HG03135 (cell line): ENCODE results near the gene ADGRE1.

Experiments used
- ATAC-seq: cut with Tn5 transposase; IDR thresholded peaks from one replicate; pipeline ENCODE4 v1.9.1; 2021; ENCODE audit warnings: mild to moderate bottlenecking, moderate library complexity; ENCODE audit not compliant: unreplicated experiment

The ADGRE1 gene

DNA sequence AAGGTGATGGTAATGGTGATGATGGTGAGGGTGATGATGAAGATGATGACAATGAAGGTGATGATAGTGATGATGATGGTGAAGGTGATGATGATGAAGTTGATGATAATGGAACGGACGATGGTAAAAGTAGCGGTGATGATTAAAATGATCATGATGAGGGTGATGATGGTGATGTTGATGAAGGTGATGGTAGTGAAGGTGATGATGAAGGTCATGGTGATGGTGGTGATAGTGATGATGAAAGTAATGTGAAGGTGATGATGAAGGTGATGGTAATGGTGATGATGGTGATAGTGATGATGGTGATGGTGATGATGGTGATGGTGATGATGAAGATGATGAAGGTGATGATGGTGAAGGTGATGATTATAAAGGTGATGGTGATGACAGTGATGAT, 67.7 kb downstream of the ADGRE1 start:
- no peak for ATAC-seq

DNA sequence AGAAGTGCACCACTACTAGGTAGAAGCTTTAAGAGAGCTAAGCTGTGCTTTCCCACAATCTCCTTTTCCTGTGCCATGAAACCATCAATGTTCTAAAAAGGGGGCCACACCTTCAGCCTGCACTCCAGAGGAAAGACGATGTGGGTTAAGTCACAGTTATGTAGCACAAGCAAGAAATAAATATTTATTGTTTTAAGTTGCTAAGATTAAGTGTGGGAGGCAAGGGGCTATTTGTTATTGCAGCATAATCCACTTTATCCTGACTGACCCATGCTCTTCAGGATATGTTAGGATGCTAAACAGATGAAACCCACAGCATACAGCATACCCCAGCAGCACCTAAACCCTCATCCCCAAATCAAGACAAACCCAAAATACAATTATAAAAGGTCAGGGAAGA, 69.2 kb downstream of the ADGRE1 start:
- no peak for ATAC-seq

DNA sequence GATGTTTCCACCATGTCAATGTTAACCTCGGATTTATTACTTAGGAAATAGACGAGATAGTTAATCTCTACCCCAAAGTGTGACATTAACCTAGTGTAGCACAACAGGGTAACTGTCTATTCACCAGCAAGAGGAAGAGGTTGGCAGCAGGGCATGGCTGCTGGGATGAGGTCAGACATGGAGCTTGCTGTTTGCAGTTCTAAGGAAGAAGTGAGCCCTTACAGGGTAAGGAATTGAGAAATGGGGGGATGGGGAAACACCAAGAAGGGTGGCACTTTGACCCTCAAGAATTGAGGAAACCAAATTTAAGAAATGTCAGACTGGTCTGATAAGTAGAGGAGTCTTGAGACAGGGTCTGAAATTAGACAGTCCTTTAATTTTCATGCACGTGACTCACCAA, 71.4 kb downstream of the ADGRE1 start:
- no peak for ATAC-seq

DNA sequence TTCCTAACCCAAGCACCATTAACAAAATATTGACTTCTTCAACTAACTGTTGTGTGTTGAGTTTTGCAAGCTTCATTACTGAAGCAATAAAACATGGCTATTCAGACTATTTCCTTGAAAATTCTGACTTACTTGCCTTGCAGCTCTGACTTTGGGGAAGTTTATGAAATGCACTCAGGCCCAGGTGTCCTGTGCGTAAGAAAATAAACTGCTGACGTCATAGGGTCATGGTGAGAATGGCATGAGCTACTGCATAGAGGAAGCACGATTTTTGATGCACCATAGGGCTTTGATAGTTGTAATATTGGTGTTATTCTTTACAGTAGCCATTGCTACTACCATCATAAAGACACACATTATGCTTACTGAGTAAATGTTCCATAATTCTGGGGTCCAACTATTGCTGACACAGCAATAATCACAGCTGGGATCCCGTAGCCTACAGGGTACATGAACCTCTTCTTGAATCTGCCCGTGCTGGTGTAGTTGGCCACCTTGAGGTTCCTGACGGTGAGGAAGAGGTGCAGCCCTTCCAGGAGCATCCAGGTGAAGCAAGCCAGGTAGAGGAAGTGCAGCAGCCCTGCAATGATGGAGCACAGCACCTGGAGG, 76.0 kb downstream of the ADGRE1 start:
- no peak for ATAC-seq

DNA sequence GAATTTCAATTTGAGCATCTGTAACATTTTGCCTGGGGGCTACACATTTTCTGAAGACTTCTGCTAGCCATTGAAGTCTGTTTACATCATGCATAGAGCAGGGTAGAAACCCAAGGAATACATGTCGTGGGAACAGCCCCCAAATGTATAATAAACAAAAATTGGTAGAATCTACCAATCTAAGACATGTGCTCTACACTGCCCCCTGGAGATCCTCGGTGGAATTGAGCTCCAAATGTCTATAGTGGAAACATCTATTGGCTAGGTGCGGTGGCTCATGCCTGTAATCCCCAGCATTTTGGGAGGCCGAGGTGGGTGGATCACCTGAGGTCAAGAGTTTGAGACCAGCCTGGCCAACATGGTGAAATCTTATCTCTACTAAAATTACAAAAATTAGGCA, 76.6 kb downstream of the ADGRE1 start:
- no peak for ATAC-seq

- ATAC-seq, result no peak
Observed at GRCh38 chr19:6967967-6968366, 80.6 kb downstream of the ADGRE1 start.

DNA sequence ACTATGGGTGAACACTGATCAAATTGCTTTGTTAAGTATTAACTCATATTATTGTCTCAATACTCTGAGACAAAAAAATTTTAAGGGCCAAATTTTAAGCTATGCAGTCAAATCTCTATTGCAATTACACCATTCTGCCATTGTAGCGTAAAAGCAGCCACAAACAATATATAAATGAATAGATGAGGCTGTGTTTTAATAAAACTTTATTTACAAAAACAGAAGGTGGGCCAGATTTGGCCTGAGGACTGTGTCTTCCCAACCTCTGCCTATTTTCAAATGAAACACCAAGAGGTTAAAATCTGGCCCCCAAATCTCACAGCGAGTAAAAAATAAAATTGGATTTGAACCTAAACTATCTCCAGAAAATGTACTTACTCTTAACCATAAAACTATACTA, 82.1 kb downstream of the ADGRE1 start:
- no peak for ATAC-seq

DNA sequence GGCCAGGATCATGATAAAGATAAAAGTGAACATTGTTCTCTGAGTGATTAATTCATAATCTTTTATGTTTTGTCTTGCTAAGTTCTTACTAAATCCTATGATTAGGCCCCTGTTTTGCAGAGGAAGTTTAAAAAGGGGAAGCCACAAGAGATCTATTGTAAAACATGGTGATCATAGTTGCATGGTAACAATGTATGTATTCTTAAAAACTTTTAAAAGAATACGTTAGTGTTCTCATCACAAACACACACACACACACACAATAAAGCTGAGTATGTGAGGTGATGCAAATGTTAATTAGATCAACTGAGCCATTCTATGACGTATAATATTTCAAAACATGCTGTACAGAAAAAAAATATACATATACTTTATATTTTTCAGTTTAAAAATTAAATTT, 82.6 kb downstream of the ADGRE1 start:
- ATAC-seq, result no peak

GRCh38 chr19:6970443-6970842, 83.1 kb downstream of the ADGRE1 start:
- no peak for ATAC-seq

GRCh38 chr19:6971366-6971765, 84.0 kb downstream of the ADGRE1 start:
- no peak for ATAC-seq

GRCh38 chr19:6976197-6976596, 88.8 kb downstream of the ADGRE1 start:
- ATAC-seq, result no peak

- ATAC-seq, result no peak
Observed at GRCh38 chr19:6979399-6979798, 92.0 kb downstream of the ADGRE1 start.

DNA sequence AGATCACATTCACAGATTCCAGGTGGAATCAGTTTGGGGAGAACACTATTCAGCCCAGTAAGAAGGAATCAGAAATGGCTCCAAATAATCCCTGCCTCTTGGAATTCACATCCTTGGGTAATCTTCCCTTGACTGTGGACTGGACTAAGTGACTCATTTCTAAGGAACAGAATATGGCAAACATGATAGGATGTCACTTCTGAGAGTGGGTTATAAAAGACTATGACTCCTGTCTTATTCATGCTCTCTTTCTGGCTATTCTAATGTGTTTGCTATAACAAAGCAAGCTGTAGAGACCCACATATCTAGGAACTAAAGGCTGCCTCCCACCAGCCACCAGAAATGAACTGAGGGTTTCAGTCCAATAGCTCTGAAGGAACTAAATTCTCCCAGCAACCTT, 96.1 kb downstream of the ADGRE1 start:
- no peak for ATAC-seq

- no peak for ATAC-seq
Observed at GRCh38 chr19:6987850-6988249, 100.5 kb downstream of the ADGRE1 start.

- ATAC-seq, result no peak
Observed at GRCh38 chr19:6988257-6988656, 100.9 kb downstream of the ADGRE1 start.
